Activated CD4-positive, alpha-beta T cell treated with anti-CD3 and anti-CD28 coated beads, Interleukin-2, Interleukin-6, amounts not matched to agents 100 ng/mL and 50 ng/mL, durations not matched to agents 16 hours and 8 hours (primary cell): ENCODE measurements around the gene JAG2.
A peak's percentile ranks its signal among the peaks of the same experiment; 100 is the strongest.

Experiments used
- DNase-seq: peaks from one replicate; pipeline ENCODE4 v3.0.0-alpha.2; 2020

Gene JAG2

DNA sequence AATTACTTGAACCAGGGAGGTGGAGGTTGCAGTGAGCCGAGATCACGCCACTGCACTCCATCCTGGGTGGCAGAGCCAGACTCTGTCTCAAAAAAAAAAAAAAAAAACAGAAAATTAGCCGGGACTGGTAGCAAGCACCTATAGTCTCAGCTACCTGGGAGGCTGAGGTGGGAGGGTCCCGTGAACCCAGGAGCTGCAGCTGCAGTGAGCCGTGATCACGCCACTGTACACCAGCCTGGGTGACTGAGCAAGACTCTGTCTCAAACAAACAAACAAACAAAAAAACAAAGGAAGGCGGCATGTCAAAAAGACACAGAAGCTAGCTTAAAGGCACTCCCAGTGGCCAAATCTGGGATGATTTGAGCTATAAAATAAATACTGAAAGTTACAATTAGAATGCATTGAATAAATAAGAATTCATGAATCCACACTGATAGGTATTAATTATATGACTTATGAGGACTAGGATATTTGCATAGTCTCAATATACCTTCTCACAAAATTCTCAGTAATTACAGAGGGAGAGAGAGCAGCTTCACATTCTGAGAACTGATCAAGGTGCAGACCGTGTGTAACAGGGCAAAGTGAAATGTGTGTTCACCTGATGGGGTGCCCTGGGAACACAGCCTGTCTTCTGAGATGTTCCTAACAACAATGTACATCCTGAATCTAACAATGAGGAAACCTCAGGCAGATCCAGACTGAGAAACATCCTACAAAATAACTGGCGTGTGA is 60.6 kb downstream of the JAG2 start:
- no peak for DNase-seq

DNA sequence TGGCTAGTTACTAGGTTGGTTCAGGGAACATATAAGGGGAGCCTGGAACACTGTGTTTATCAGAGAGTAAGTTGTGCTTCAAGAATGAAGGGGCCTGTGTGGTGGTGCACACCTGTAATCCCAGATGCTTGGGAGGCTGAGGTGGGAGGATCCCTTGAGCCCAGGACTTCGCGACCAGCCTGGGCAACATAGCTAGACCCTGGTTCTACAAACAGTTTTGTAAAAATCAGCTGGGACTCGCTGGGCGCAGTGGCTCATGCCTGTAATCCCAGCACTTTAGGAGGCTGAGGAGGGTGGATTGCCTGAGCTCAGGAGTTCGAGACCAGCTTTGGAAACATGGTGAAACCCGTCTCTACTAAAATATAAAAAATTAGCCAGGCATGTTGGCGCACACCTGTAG is 61.2 kb downstream of the JAG2 start:
- DNase-seq: no peak

DNA sequence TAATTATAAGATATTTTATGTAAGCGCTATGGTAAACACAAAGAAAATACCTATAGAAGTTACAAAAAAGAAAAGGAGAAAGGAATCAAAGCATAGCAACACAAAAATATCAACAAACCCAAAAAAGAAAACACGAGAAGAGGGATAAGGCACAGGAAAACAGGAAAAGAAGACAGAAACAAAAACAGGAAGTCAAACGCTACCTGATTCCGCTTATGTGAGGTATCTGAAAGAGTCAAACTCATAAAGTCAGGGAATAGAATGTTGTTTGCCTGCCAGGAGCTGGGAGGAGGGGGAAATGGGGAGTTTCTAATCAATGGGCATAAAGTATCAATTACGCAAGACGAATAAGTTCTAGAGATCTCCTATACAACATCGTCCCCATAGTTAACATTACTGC is 63.4 kb downstream of the JAG2 start:
- no peak for DNase-seq

- DNase-seq: no peak
Observed at GRCh38 chr14:105102893-105103292, 65.7 kb downstream of the JAG2 start.

- no peak for DNase-seq
Observed at GRCh38 chr14:105102361-105102870, 66.2 kb downstream of the JAG2 start.

- no peak for DNase-seq
Observed at GRCh38 chr14:105100910-105101309, 67.7 kb downstream of the JAG2 start.

- no peak for DNase-seq
Observed at GRCh38 chr14:105099778-105100177, 68.8 kb downstream of the JAG2 start.

GRCh38 chr14:105098316-105098715 is 70.3 kb downstream of the JAG2 start:
- no peak for DNase-seq

DNA sequence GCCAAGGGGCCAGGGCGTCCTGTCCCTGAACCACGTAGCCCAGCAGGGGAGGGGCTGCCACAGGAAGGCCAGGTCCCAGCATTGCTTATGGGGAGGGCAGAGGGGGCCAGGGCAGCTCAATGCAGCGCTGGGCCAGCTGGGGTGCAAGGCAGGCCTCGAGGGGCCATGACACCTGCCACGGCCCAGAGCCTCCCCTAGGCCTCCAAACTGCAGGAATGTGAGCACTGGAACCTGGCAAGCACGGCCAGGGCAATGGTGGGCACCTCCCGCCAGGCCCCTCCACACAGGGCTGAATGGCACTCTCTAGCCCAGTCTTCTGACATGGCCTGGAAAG is 70.8 kb downstream of the JAG2 start:
- DNase-seq: no peak

- DNase-seq: no peak
Observed at GRCh38 chr14:105096206-105096875, 72.2 kb downstream of the JAG2 start.

GRCh38 chr14:105095236-105095805 is 73.3 kb downstream of the JAG2 start:
- DNase-seq: no peak

DNA sequence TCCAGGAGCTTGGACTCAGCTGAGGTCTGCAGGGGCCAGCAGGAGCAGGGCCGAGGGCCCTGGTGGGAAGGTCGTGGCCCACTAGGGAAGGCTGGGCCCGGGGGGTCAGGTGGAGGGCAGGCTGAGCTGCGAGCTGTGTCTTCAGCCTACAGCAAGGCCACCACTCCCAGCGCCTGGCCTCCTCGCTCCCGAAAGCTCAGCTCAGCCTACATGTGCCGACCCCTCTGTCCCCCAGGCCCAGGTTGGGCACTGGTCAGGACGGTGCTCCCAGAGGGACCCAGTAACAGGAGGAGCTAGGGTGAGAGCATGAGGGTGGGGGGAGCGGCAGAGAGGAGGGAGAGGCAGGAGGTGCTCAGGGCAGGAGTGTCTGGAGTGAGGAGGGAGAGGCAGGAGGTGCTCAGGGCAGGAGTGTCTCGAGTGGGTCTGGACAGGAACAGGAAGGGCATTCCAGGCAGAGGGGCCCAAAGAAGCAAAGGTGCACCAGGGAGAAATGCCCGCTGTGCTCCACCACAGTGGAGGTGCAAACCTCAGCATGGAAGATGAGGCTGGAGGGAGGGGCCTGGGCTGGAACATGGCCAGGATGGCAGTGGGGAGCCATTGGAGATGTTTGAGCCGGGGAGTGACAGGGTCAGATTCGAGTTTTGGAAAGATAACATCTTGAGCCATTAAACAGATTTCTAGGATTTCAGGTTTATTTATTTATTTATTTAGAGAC is 74.2 kb downstream of the JAG2 start:
- DNase-seq: no peak

DNA sequence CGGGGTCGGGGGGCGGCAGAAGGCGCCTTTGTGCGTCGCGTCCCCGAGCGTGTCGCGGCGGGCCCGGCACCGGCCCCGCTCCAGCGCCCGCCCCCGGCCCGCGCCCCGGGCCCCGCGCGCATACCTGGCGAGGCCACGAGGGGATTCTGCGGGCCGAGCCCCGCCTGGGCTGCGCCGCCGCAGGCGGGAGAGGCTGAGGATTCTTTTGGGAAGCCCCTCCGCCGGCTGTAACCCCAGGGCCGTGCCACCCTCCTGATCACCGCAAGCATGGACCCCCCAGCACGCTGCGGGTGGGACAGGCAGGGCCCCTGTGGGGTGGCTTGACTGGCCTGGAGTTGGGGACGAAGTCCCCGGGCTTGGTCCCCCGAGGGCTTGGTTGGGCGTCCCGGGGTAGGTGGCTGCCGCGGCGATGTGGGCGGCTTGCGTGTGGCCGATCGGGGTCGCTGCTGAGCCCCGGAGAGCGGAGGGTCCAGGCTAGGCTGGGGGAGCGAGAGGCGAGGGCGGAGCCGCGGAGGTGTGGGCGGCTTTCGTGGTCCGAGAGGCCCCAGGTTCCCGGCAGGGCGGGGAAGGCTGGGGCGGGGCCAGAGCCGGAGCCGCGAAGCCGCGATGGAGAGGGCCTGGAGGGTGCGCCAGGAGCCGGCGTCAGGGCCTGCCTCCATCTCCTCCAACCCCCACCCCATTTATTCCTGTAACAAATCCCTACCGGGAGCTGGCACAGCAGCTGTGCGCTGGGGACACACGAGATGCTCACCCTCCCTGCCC is 75.0 kb downstream of the JAG2 start:
- peak; percentile 80 for DNase-seq

GRCh38 chr14:105093038-105093430 is 75.5 kb downstream of the JAG2 start:
- DNase-seq: peak; percentile 68

DNA sequence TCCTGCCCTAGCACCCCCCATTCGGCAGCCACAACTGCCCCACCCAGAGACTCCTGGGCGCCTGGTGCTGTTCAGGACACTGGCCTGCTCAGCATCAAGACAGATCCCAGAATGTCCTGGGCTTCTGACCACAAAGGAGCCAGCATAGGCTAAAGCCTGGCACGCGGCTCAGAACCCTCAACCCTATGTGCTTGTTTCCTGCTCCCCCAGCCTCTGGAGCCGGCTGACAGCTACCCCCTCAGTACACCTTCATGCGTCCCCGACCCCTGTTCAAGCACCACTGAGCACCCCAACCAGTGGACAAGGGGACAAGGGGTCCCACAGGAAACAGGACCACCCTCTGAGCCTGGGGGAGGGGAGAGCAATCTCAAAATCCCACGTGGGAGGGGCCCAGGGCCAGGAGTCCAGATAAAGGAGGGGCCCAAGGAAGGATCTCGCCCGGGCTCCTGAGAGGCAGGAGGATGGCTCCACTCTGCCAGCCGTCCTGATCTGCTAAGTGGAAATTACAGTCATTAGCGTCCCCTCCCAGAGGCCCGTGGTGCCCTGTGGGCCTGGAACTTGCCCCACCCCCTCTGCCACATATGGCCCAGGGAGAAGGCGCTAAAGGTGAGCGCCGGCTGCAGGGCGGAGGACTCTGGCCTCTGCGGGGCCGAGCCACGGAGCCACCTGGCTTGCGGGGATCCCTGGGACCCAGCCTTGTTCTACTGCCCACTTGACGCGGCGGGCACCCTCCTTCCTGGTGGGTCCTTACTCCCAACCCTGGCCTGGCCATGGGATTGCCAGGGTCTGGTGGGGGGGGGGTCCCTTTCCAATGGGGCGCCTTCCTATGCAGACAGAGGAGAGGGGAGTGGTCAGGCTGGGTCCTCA is 76.2 kb downstream of the JAG2 start:
- no peak for DNase-seq

GRCh38 chr14:105091517-105092170 is 76.9 kb downstream of the JAG2 start:
- no peak for DNase-seq

GRCh38 chr14:105091054-105091516 is 77.5 kb downstream of the JAG2 start:
- no peak for DNase-seq
